IPS-20b (cell line): ENCODE data around the gene CPXM2.

Experiments used
- H3K27ac ChIP-seq: one replicate; pipeline ENCODE4 v1.5.1; 2013; ENCODE audit warnings: low read length
- H3K27me3 ChIP-seq: 2 replicates; pipeline ENCODE4 v1.6.1; 2013; ENCODE audit warnings: mild to moderate bottlenecking, low read length, inconsistent platforms; ENCODE audit not compliant: insufficient read depth
- H3K36me3 ChIP-seq: 2 replicates; pipeline ENCODE4 v1.6.1; 2013; ENCODE audit warnings: low read depth, mild to moderate bottlenecking, inconsistent platforms, low read length, moderate library complexity; ENCODE audit not compliant: insufficient read depth
- H3K4me1 ChIP-seq: 2 replicates; pipeline ENCODE4 v1.6.1; 2013; ENCODE audit warnings: mild to moderate bottlenecking, control low read depth, inconsistent platforms, low read length, moderate library complexity; ENCODE audit not compliant: insufficient read depth
- H3K4me3 ChIP-seq: 2 replicates; pipeline ENCODE4 v1.5.1; 2013; ENCODE audit warnings: mild to moderate bottlenecking, low read length, inconsistent platforms
- H3K9ac ChIP-seq: 2 replicates; pipeline ENCODE4 v1.6.1; 2013; ENCODE audit warnings: low read depth, mild to moderate bottlenecking, inconsistent platforms, low read length, moderate library complexity
- H3K9me3 ChIP-seq: 2 replicates; pipeline ENCODE4 v1.6.1; 2013; ENCODE audit warnings: mild to moderate bottlenecking, low read depth, low read length, inconsistent platforms; ENCODE audit not compliant: insufficient read depth

Gene CPXM2

DNA sequence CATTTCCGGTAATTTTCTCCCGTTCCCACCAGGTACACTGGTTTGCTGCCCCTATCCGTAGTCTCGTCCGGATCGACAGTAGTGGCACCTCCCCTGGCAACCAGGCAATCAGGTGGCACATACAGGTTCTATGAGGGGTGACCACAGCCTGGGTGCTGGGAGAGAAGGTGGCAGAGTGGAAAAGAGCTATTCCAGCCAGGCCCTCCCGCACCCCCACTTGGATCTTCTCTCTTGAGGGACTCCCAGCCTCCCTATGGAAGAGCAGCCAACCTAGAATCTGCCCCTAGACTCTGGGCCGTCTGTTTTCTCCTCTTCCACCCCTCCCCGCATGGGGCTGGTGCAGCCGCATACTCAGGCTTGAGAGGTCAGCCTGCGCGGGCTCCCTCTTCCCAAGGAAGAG lies 166.9 kb downstream of the CPXM2 start:
- H3K36me3 ChIP-seq: no peaks in the 10 kb centered on the region
- H3K4me3 ChIP-seq: no peak overlapping the region
- no peak overlapping the region for H3K27ac ChIP-seq
- H3K9ac ChIP-seq: no peak overlapping the region
- H3K27me3 ChIP-seq: no peaks in the 10 kb centered on the region
- peaks cover 9% of the 10 kb centered on the region for H3K4me1 ChIP-seq
- no peaks in the 10 kb centered on the region for H3K9me3 ChIP-seq

- no peak overlapping the region for H3K9ac ChIP-seq
- H3K4me1 ChIP-seq: no peaks in the 10 kb centered on the region
- H3K4me3 ChIP-seq: no peak overlapping the region
- H3K9me3 ChIP-seq: no peaks in the 10 kb centered on the region; the same call in 1 of the 2 replicates
- H3K27ac ChIP-seq: no peak overlapping the region
- no peaks in the 10 kb centered on the region for H3K27me3 ChIP-seq
- H3K36me3 ChIP-seq: no peaks in the 10 kb centered on the region
Measured at GRCh38 chr10:123722351-123722750, 169.3 kb downstream of the CPXM2 start.

DNA sequence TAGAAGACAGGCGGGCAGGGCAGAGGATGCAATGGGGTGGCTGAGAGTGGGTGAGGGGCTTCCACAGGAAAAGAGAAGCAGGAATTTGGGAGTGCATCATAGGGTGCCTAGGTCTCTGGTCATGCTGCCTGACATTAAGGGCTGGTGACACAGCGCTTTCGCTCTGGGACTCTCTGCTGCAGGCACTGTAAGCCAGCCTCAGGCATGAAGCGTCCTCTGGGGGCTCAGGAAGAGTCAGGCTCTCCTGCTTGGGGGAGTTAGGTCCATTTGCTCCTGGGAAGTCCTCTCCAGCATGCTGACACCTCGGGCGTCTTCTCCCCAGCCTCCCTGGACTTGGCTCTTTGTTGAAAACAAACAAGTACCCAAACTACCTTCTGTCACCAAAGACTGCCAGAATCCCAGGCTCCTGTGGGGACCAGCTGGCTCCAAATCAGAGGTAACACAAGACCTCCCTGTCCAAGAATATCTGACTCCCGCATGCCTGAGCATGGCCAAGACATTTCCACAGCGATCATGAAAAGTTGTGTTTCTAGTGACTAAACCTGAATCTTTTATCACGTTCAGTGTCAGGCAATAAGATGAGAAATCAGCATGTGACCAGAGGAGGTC lies 170.1 kb downstream of the CPXM2 start:
- Histone ChIP-seq H3K9ac (no peak overlapping the region), H3K4me3 (no peak overlapping the region), H3K27ac (no peak overlapping the region), H3K9me3 (no peaks in the 10 kb centered on the region; the same call in 1 of the 2 replicates), H3K4me1 (no peaks in the 10 kb centered on the region), H3K27me3 (no peaks in the 10 kb centered on the region), H3K36me3 (no peaks in the 10 kb centered on the region)

DNA sequence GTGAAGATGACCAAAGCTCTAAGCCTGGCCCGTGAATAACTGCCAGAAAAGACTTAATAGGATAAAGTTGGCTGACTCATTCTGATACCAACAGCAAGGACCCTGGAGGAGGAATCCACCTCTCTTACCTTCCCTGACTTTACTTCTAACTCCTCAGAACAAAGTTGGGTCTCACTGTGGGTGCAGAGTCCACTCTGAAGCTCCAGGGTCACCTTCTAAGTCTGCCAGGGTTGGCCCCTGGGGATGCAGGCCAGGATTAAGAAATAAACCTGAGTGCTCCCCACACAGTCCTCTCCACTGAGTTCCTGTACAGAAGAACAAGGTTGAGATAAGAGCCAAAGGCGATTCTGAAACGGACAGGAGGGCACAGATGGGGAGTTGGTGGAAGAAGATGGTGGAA lies 171.1 kb downstream of the CPXM2 start:
- H3K27me3 ChIP-seq: no peaks in the 10 kb centered on the region
- no peak overlapping the region for H3K27ac ChIP-seq
- no peak overlapping the region for H3K9ac ChIP-seq
- no peaks in the 10 kb centered on the region; the same call in 1 of the 2 replicates for H3K9me3 ChIP-seq
- no peaks in the 10 kb centered on the region for H3K4me1 ChIP-seq
- no peak overlapping the region for H3K4me3 ChIP-seq
- no peaks in the 10 kb centered on the region for H3K36me3 ChIP-seq

DNA sequence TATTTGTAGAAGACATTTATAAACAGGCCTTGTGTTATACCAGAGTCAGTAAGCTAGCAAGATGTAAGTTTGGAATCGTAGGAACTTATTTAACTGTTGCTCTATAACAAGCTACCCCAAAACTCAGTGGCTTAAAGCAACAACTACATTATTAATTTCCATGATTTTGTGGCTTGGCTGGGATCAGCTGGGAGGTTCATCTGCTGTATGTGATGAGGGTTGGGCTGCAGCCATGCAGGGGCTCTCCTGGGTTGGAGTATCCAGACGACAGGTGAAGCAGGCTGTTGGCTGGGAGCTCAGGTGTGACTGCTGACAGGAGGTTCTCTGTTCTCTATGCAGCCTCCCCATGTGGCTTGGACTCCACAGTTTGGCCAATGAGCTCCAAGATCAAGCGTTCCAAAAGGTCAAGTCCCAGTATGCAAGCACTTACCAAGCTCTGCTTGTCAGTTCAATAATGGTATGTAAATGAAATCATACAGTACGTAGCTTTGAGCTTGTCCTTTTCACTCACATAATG lies 173.0 kb downstream of the CPXM2 start:
- H3K9ac ChIP-seq: no peak overlapping the region
- no peaks in the 10 kb centered on the region for H3K36me3 ChIP-seq
- no peaks in the 10 kb centered on the region for H3K4me1 ChIP-seq
- no peaks in the 10 kb centered on the region for H3K27me3 ChIP-seq
- H3K27ac ChIP-seq: no peak overlapping the region
- no peak overlapping the region for H3K4me3 ChIP-seq
- no peaks in the 10 kb centered on the region; the same call in 1 of the 2 replicates for H3K9me3 ChIP-seq

GRCh38 chr10:123717336-123717735 lies 174.3 kb downstream of the CPXM2 start:
- no peak overlapping the region for H3K4me3 ChIP-seq
- no peaks in the 10 kb centered on the region for H3K36me3 ChIP-seq
- no peaks in the 10 kb centered on the region for H3K27me3 ChIP-seq
- H3K27ac ChIP-seq: no peak overlapping the region
- no peaks in the 10 kb centered on the region for H3K4me1 ChIP-seq
- no peaks in the 10 kb centered on the region; the same call in 1 of the 2 replicates for H3K9me3 ChIP-seq
- no peak overlapping the region for H3K9ac ChIP-seq

GRCh38 chr10:123715546-123715945 lies 176.1 kb downstream of the CPXM2 start:
- no peak overlapping the region for H3K27ac ChIP-seq
- H3K4me3 ChIP-seq: no peak overlapping the region
- H3K9me3 ChIP-seq: no peaks in the 10 kb centered on the region; the same call in 1 of the 2 replicates
- no peak overlapping the region for H3K9ac ChIP-seq
- no peaks in the 10 kb centered on the region for H3K4me1 ChIP-seq
- H3K27me3 ChIP-seq: no peaks in the 10 kb centered on the region
- no peaks in the 10 kb centered on the region for H3K36me3 ChIP-seq

GRCh38 chr10:123706236-123706635 lies 185.4 kb downstream of the CPXM2 start:
- Histone ChIP-seq H3K27me3 (no peaks in the 10 kb centered on the region), H3K36me3 (no peaks in the 10 kb centered on the region), H3K27ac (no peak overlapping the region), H3K4me3 (no peak overlapping the region), H3K4me1 (no peaks in the 10 kb centered on the region; the same call in 1 of the 2 replicates), H3K9ac (no peak overlapping the region), H3K9me3 (no peaks in the 10 kb centered on the region)

DNA sequence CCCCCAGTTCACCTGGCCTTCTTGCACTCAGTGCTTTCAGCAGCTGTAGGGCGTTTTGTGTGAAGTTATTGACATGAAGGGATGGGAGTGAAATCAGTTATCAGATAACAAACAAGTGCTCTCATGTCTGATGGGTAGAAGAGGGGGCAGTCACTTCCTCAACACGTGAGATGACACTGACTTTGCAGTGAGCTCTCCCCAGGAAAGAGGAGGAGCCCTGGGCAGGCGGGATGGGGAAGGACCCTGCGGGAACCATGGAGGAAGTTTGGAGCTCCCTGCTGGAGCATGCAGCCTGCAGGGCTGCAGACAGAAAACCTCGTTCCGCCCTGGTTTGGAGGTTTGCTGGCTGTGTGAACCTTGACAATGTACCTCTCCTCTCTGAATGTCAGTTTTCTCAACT lies 186.8 kb downstream of the CPXM2 start:
- no peak overlapping the region for H3K27ac ChIP-seq
- no peaks in the 10 kb centered on the region for H3K27me3 ChIP-seq
- no peak overlapping the region for H3K4me3 ChIP-seq
- H3K9ac ChIP-seq: no peak overlapping the region
- no peaks in the 10 kb centered on the region; the same call in 1 of the 2 replicates for H3K4me1 ChIP-seq
- H3K9me3 ChIP-seq: no peaks in the 10 kb centered on the region
- H3K36me3 ChIP-seq: no peaks in the 10 kb centered on the region

- no peaks in the 10 kb centered on the region for H3K36me3 ChIP-seq
- H3K9me3 ChIP-seq: no peaks in the 10 kb centered on the region
- H3K9ac ChIP-seq: no peak overlapping the region
- no peak overlapping the region for H3K4me3 ChIP-seq
- no peak overlapping the region for H3K27ac ChIP-seq
- no peaks in the 10 kb centered on the region for H3K27me3 ChIP-seq
- H3K4me1 ChIP-seq: no peaks in the 10 kb centered on the region; the same call in 1 of the 2 replicates
Measured at GRCh38 chr10:123704076-123704475, 187.5 kb downstream of the CPXM2 start.

DNA sequence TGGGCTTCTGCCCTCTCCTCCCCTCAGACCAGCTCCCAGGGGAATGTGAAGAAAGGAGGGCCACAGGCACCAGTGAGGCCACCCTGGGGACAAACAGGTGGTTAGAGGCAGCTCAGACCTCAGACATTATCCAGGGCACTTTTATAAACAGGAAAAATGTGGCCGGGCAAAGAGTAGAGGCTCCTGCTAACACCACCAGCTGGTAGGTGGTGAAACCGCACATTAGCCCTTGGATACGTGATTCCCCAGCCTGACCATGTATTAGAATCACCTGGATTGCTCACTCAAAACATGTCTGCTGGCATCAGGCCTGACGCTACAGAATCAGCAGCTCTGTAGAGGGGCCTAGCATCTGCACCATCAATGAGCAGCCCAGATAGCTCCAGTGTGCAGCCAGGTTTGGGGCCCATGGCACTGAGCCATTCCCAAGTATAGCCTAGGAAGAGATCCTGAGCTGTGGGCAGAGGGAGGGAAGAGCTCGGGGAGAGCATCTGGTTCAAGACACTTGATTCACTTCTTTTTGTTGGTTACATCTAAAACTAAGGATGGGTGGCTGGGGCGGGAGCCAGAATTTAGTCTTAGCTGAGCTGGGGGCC lies 188.3 kb downstream of the CPXM2 start:
- Histone ChIP-seq H3K27me3 (no peaks in the 10 kb centered on the region), H3K9me3 (no peaks in the 10 kb centered on the region)

More for the DNA sequence above, 188.3 kb downstream of the CPXM2 start:
- no peak overlapping the region for H3K9ac ChIP-seq
- no peak overlapping the region for H3K4me3 ChIP-seq
- H3K27ac ChIP-seq: no peak overlapping the region
- no peaks in the 10 kb centered on the region for H3K36me3 ChIP-seq
- no peaks in the 10 kb centered on the region; the same call in 1 of the 2 replicates for H3K4me1 ChIP-seq
